CD4-positive, CD25-positive, alpha-beta regulatory T cell (primary cell): Measurements from ENCODE around the gene OPRL1. TPM values are rescaled to one million over a fixed set of nuclear protein-coding genes. Genes with fewer than 3 reads are reported as not detected.
A peak's percentile ranks its signal among the peaks of the same experiment; 100 is the strongest.
"Not testable (repeated sequence)": the region's sequence is repeated elsewhere in the genome, so short reads cannot be mapped to it uniquely, and the experiment has no call there.

Source experiments
- ATAC-seq, 2 donors: fragments of 150-1000 bp; cut with Tn5 transposase; one replicate each; pipeline ENCODE4 v1.10.0; 2021; ENCODE audit warnings: low read depth in 2 of 2, moderate number of reproducible peaks in 2 of 2, moderate library complexity in 1 of 2
- DNase-seq, 3 donors: peaks; one replicate each; pipeline versions ENCODE4 v3.0.0 to v3.0.0-alpha.2; 2012 to 2022; ENCODE audit warnings: mixed read lengths in 1 of 3
- H3K27ac ChIP-seq: one replicate; pipeline ENCODE4 v1.7.0; 2013; ENCODE audit warnings: mild to moderate bottlenecking, low read length; ENCODE audit not compliant: insufficient read depth, poor library complexity, severe bottlenecking
- H3K27me3 ChIP-seq: one replicate; pipeline ENCODE4 v1.7.0; 2013; ENCODE audit warnings: low read length; ENCODE audit not compliant: control insufficient read depth, insufficient read depth
- H3K36me3 ChIP-seq: one replicate; pipeline ENCODE4 v1.7.0; 2013; ENCODE audit warnings: mild to moderate bottlenecking, low read length, moderate library complexity; ENCODE audit not compliant: control insufficient read depth, insufficient read depth
- H3K4me1 ChIP-seq: 2 replicates; pipeline ENCODE4 v1.7.0; 2013; ENCODE audit warnings: mild to moderate bottlenecking, low read length; ENCODE audit not compliant: insufficient read depth, control insufficient read depth, poor library complexity, severe bottlenecking
- H3K4me3 ChIP-seq: one replicate; pipeline ENCODE4 v1.7.0; 2013; ENCODE audit warnings: low read depth, mild to moderate bottlenecking, low read length, moderate library complexity
- H3K9me3 ChIP-seq, 2 experiments: 1 replicate in 1 of 2; 2 replicates in 1 of 2; pipeline ENCODE4 v1.7.0; 2013; ENCODE audit warnings: low read length in 2 of 2, mild to moderate bottlenecking in 1 of 2, moderate library complexity in 1 of 2; ENCODE audit not compliant: control insufficient read depth in 2 of 2
- H3K27ac Mint-ChIP-seq, 3 donors: one replicate each; pipeline ENCODE4 v1.8.0; 2020 to 2022; ENCODE audit warnings: mild to moderate bottlenecking in 3 of 3, mixed read lengths in 3 of 3, moderate library complexity in 2 of 3
- H3K27me3 Mint-ChIP-seq: one replicate; pipeline ENCODE4 v1.8.0; 2022; ENCODE audit warnings: mild to moderate bottlenecking, mixed read lengths
- H3K36me3 Mint-ChIP-seq: one replicate; pipeline ENCODE4 v1.8.0; 2020; ENCODE audit warnings: mixed read lengths
- H3K4me1 Mint-ChIP-seq, 4 donors: one replicate each; pipeline ENCODE4 v1.8.0; 2020 to 2022; ENCODE audit warnings: mixed read lengths in 4 of 4, mild to moderate bottlenecking in 1 of 4
- H3K4me3 Mint-ChIP-seq, 4 donors: one replicate each; pipeline ENCODE4 v1.8.0; 2020 to 2022; ENCODE audit warnings: mild to moderate bottlenecking in 4 of 4, mixed read lengths in 4 of 4, moderate library complexity in 3 of 4
- H3K9me3 Mint-ChIP-seq, 7 donors: one replicate each; pipeline ENCODE4 v1.8.0; 2020 to 2022; ENCODE audit warnings: mixed read lengths in 7 of 7, mild to moderate bottlenecking in 3 of 7, moderate library complexity in 2 of 7
- polyA plus RNA-seq, 4 donors: library from polyadenylated mRNA; unstranded; fragments of 300-500 nt; fragmentation: Illumina TruSeq; gene quantifications; one replicate each; pipeline ENCODE4 v1.2.3, GENCODE V29; 2021
- total RNA-seq: library from RNA; stranded (reverse); gene quantifications from one replicate; pipeline ENCODE4 v1.2.3, GENCODE V29; 2022

OPRL1 gene
- total and polyA plus RNA-seq, 5 donors from 2014 or later, result 0.58 to 1.3 (median 0.60) TPM

DNA sequence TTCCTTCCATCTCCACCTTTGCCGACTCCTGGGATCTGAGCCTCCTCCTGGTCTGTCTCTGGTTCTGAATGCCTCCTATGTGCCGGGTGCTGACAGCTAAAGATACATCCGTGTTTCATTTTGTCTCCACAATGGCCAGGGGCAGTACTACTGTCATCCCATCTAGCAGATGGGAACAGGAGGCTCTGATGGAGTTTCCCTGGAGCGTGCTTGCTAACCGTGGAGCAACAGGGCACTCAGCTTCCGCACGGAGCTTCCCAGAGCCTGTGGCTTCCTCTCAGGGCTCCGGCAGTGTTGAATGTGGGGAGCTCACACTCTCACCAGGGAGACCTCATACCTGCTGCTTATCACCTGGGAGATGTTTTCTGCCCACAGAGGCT, 39.4 kb downstream of the OPRL1 start:
- Histone ChIP-seq H3K27me3 (no peaks in the 10 kb centered on the region), H3K36me3 (no peaks in the 10 kb centered on the region), H3K27ac (no peak overlapping the region), H3K4me1 (peaks cover 8% of the 10 kb centered on the region), H3K4me3 (no peak overlapping the region), H3K9me3 (no peaks in the 10 kb centered on the region)
- DNase-seq, result no peak
- Mint-ChIP-seq H3K36me3 (no peaks in the 10 kb centered on the region), H3K4me3 (no peak overlapping the region), H3K9me3 (peaks cover 0 to 2% (median 0%) of the 10 kb centered on the region in 7 donors), H3K4me1 (peaks cover 0 to 9% (median 5%) of the 10 kb centered on the region in 4 donors), H3K27ac (no peak overlapping the region), H3K27me3 (peaks cover 14% of the 10 kb centered on the region)
- no peak for ATAC-seq

DNA sequence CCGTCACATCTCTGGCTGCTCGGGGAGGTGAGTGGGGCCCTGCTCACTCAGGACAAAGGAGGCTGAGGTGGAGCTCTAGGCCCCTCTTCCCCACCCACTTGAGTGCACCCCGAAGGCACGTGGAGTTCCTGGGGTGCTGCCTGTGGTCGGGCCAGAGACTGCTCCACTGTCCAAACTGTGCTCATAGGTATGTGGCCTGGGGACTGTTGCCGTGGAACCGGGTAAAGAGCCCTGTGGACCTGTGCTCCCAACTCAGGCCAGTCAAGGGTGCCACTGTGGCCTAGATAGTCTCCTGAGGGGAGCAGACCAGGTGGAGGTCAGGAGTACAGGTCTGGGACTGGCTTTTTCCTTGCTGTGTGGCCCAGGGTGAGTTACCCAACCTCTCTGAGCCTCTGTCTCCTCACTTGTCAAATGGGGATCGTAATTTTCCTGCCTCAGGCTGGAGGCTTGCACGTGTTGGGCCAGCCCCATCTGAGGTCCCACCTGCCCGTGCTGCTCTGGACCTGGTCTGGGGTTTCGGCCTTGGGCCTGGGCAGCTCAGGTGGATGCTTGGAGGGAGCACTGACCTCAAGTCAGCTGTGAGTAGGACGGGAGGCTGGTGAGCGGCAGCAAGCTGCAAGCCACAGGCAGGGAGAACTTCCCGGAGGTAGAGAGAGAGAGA, 39.9 kb downstream of the OPRL1 start:
- Histone ChIP-seq H3K4me1 (peaks cover 8% of the 10 kb centered on the region), H3K27me3 (no peaks in the 10 kb centered on the region), H3K27ac (no peak overlapping the region), H3K36me3 (no peaks in the 10 kb centered on the region), H3K9me3 (no peaks in the 10 kb centered on the region), H3K4me3 (no peak overlapping the region)
- Mint-ChIP-seq H3K9me3 (peaks cover 0 to 2% (median 0%) of the 10 kb centered on the region in 7 donors), H3K4me1 (peaks cover 0 to 9% (median 5%) of the 10 kb centered on the region in 4 donors), H3K27ac (peak overlapping the region in 2 of 3 donors; percentile 35 to 93), H3K36me3 (no peaks in the 10 kb centered on the region), H3K27me3 (peaks cover 19% of the 10 kb centered on the region), H3K4me3 (peak overlapping the region in 3 of 4 donors; percentile 33 to 72 (median 47))
- ATAC-seq (peak in 1 of 2 donors; percentile 10), DNase-seq (no peak)

DNA sequence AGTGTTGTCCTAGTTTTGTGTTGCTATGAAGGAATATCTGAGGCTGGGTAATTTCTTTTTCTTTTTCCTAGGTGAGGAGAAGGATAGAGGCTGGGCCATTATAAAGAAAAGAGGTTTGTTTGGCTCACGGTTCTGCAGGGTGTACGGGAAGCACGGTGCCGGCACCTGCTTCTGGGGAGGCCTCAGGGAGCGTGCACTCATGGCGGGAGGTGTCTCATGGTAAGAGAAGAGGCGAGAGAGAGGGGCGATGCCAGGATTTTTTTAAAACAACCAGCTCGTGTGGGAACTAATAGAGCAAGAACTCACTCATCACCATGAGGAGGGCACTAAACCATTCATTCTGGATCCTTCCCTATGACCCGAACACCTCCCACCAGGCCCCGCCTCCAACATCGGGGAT, 41.7 kb downstream of the OPRL1 start:
- no peak overlapping the region for H3K4me3 ChIP-seq
- H3K9me3 ChIP-seq, result no peaks in the 10 kb centered on the region
- no peaks in the 10 kb centered on the region for H3K36me3 ChIP-seq
- H3K4me1 Mint-ChIP-seq, result peaks cover 0 to 9% (median 5%) of the 10 kb centered on the region in 4 donors
- H3K27me3 ChIP-seq, result no peaks in the 10 kb centered on the region
- H3K4me1 ChIP-seq, result peaks cover 8% of the 10 kb centered on the region
- H3K9me3 Mint-ChIP-seq, result peaks cover 0 to 2% (median 0%) of the 10 kb centered on the region in 7 donors
- H3K4me3 Mint-ChIP-seq, result no peak overlapping the region
- H3K27me3 Mint-ChIP-seq, result peaks cover 19% of the 10 kb centered on the region
- no peak overlapping the region for H3K27ac Mint-ChIP-seq
- H3K36me3 Mint-ChIP-seq, result no peaks in the 10 kb centered on the region
- H3K27ac ChIP-seq, result no peak overlapping the region
- DNase-seq (no peak), ATAC-seq (no peak)

DNA sequence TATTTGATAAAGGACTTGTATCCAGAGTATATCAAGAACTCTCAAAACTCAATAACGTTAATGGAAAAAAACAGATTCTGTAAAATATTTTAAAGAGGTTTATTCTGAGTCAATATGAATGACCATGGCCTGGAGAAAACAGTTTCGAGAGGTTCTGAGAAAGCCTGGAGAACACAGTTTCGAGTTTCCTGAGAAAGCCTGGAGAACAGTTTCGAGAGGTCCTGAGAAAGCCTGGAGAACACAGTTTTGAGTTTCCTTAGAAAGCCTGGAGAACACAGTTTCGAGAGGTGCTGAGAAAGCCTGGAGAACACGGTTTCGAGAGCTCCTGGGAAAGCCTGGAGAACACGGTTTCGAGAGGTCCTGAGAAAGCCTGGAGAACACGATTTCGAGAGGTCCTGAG, 43.0 kb downstream of the OPRL1 start:
- H3K36me3 Mint-ChIP-seq, result not testable (repeated sequence)

DNA sequence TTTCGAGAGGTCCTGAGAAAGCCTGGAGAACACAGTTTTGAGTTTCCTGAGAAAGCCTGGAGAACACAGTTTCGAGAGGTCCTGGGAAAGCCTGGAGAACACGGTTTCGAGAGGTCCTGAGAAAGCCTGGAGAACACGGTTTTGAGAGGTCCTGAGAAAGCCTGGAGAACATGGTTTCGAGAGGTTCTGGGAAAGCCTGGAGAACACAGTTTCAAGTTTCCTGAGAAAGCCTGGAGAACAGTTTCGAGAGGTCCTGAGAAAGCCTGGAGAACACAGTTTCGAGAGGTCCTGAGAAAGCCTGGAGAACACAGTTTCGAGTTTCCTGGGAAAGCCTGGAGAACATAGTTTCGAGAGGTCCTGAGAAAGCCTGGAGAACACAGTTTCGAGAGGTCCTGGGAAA, 43.6 kb downstream of the OPRL1 start:
- H3K4me1 Mint-ChIP-seq, H3K9me3 Mint-ChIP-seq, H3K36me3 ChIP-seq, H3K4me3 ChIP-seq, H3K36me3 Mint-ChIP-seq, H3K27ac Mint-ChIP-seq, H3K4me1 ChIP-seq, H3K27ac ChIP-seq, DNase-seq, H3K9me3 ChIP-seq, ATAC-seq, H3K27me3 ChIP-seq, H3K4me3 Mint-ChIP-seq: not testable (repeated sequence)
- peaks cover 23% of the 10 kb centered on the region for H3K27me3 Mint-ChIP-seq

More for the DNA sequence above, 43.0 kb downstream of the OPRL1 start:
- not testable (repeated sequence) for H3K4me1 Mint-ChIP-seq, H3K27me3 ChIP-seq, H3K36me3 ChIP-seq, DNase-seq, H3K4me1 ChIP-seq, H3K9me3 Mint-ChIP-seq, H3K27ac Mint-ChIP-seq, H3K9me3 ChIP-seq, H3K4me3 ChIP-seq, H3K4me3 Mint-ChIP-seq, ATAC-seq, H3K27ac ChIP-seq
- H3K27me3 Mint-ChIP-seq, result peaks cover 19% of the 10 kb centered on the region

DNA sequence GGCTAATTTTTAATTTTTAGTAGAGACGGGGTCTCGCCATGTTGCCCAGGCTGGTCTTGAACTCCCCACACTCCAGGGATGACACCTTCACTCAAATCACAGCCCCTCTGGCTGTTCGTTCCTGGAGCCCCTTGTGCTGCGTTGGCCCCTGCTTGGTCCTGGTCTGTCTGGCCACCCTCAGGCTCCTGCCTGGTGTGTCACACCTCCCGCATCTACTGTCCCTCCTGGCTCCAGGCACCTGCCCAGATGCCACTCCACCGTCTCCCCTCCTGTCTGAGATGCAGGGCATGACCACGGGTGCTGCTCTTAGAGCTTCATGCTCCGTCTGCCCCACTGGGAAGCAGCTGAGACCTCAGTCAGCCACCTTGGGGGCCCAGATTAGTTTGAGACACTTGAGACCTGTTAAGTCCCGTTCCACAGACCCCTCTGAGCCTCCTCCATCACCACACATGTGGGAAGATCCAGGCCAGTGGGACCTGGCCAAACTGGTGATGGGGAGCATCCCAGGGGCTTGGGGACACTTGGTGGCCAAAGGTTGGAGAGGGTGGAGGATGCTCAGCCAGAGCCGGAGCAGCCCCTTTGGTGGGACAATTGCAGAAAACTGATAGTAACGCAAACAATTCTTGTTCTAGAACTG, 49.4 kb downstream of the OPRL1 start:
- Histone ChIP-seq H3K9me3 (no peaks in the 10 kb centered on the region), H3K4me1 (no peaks in the 10 kb centered on the region), H3K27me3 (no peaks in the 10 kb centered on the region), H3K36me3 (no peaks in the 10 kb centered on the region), H3K4me3 (no peak overlapping the region), H3K27ac (no peak overlapping the region)
- Mint-ChIP-seq H3K27ac (peak overlapping the region in 1 of 3 donors; percentile 18), H3K4me1 (no peaks in the 10 kb centered on the region), H3K36me3 (no peaks in the 10 kb centered on the region), H3K27me3 (peaks cover 23% of the 10 kb centered on the region), H3K4me3 (no peak overlapping the region), H3K9me3 (peaks cover 0 to 2% (median 0%) of the 10 kb centered on the region in 7 donors)
- DNase-seq (no peak), ATAC-seq (no peak)

DNA sequence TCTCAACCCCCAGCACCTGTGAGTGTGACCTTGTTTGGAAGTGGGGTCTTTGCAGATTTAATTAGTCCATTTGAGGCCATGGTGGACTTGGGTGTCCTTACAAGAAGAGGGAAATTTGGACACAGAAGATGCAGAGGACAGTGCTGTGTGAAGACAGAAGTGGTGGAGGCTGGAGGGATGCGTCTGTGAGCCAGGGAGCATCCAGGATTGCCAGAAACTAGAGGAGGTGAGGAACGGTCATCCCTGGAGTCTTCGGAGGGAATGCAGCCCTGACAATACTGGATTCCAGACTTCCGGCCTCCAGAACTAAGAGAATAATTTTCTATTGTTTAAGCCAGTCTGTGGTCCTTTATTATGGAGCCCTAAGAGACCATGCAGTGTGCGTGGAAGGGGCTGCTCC, 50.4 kb downstream of the OPRL1 start:
- Mint-ChIP-seq H3K27ac (no peak overlapping the region), H3K9me3 (peaks cover 0 to 2% (median 0%) of the 10 kb centered on the region in 7 donors), H3K4me3 (no peak overlapping the region), H3K4me1 (peaks cover 0 to 5% (median 0%) of the 10 kb centered on the region in 4 donors), H3K36me3 (no peaks in the 10 kb centered on the region), H3K27me3 (peaks cover 17% of the 10 kb centered on the region)
- no peak for DNase-seq
- ATAC-seq, result no peak
- Histone ChIP-seq H3K4me1 (no peaks in the 10 kb centered on the region), H3K4me3 (no peak overlapping the region), H3K27ac (no peak overlapping the region), H3K27me3 (no peaks in the 10 kb centered on the region), H3K36me3 (no peaks in the 10 kb centered on the region), H3K9me3 (no peaks in the 10 kb centered on the region)

DNA sequence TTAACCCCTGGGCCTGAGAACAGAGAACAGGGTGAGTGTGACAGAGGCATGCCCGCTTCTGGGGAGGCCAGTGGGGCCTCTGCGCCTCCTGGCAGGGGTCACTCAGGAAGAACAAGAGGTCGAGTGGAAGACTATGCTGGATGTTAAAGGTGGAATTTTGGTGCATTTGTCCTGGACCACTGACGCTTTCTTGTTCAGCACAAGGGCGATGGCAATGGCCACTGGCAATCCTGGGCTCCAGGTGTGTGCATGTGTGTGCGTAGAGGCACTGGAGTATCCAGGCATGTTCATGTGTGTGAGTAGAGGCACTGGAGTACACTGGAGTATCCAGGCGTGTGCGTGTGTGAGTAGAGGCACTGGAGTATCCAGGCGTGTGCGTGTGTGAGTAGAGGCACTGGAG, 51.0 kb downstream of the OPRL1 start:
- H3K27me3 Mint-ChIP-seq, result peaks cover 17% of the 10 kb centered on the region
- peaks cover 0 to 2% (median 0%) of the 10 kb centered on the region in 7 donors for H3K9me3 Mint-ChIP-seq
- DNase-seq, result no peak
- Histone ChIP-seq H3K27me3 (no peaks in the 10 kb centered on the region), H3K4me1 (no peaks in the 10 kb centered on the region), H3K9me3 (no peaks in the 10 kb centered on the region), H3K27ac (no peak overlapping the region), H3K36me3 (no peaks in the 10 kb centered on the region), H3K4me3 (no peak overlapping the region)
- no peak overlapping the region for H3K27ac Mint-ChIP-seq
- no peak for ATAC-seq
- H3K4me1 Mint-ChIP-seq, result peaks cover 0 to 5% (median 0%) of the 10 kb centered on the region in 4 donors
- no peaks in the 10 kb centered on the region for H3K36me3 Mint-ChIP-seq
- no peak overlapping the region for H3K4me3 Mint-ChIP-seq
